Measurements from ENCODE around the gene CLCN1. TPM values are rescaled to one million over a fixed set of nuclear protein-coding genes. Genes with fewer than 3 reads are reported as not detected.

Gene CLCN1
- total RNA-seq, 4 donors from 2014 or later, result not detected

DNA sequence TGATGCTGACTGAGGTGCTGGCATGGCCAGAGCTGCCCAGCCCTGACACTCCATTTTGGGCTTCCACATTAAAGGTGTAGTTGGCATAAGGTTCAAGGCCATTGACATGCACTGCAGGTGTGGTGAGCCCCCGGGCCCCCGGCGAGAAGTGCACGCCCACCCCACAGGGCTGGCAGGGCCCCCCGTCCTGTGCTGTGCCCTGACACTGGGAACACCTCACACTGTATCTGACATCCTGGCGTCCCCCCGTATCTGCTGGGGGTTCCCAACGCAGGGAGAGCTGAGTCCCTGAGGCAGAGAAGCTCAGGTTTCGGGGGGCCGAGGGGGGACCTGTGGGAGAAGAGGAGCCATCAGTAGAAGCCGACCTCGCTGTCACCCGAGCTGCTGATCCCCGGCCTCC lies 82.7 kb downstream of the CLCN1 start:
- Histone ChIP-seq H3K4me1 (peaks cover under 1 to 9% of the 10 kb centered on the region in 2 donors), H3K27ac (no peak overlapping the region), H3K36me3 (no peaks in the 10 kb centered on the region), H3K4me3 (replicated peaks in 1 of 3) (no peak overlapping the region), H3K9me3 (no peaks in the 10 kb centered on the region), H3K27me3 (no peaks in the 10 kb centered on the region)
- intact Hi-C loops (cut with DNase I), result no loop called here
- WGBS, 2 donors, result 95 to 96% methylated on average over 9 to 12 of the region's 14 CpGs
- DNase-seq, result no peak
- TF ChIP-seq POLR2A (IDR thresholded peaks at IDR 0.05), result no peak
- TF ChIP-seq, protein P1, sequence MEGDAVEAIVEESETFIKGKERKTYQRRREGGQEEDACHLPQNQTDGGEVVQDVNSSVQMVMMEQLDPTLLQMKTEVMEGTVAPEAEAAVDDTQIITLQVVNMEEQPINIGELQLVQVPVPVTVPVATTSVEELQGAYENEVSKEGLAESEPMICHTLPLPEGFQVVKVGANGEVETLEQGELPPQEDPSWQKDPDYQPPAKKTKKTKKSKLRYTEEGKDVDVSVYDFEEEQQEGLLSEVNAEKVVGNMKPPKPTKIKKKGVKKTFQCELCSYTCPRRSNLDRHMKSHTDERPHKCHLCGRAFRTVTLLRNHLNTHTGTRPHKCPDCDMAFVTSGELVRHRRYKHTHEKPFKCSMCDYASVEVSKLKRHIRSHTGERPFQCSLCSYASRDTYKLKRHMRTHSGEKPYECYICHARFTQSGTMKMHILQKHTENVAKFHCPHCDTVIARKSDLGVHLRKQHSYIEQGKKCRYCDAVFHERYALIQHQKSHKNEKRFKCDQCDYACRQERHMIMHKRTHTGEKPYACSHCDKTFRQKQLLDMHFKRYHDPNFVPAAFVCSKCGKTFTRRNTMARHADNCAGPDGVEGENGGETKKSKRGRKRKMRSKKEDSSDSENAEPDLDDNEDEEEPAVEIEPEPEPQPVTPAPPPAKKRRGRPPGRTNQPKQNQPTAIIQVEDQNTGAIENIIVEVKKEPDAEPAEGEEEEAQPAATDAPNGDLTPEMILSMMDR (IDR thresholded peaks at IDR 0.05), result no peak

DNA sequence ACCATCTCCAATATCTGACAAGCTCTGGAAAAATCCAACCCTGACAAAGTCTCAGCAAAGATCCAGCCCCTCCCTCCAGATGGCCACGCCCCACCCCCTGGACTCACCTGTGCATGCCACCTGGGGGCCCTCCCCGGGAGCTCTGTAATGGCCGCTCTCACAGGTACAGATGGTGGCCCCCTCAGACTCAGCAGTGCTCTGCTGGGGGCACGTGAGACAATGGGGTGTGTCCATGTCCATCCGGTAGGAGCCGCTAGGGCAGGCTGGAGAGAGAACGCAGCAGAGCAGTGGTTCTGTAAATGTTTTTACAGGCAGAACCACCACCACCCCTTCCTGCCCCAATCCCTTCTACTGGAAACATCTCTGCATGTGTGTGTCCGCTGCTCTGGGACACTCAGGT lies 83.2 kb downstream of the CLCN1 start:
- H3K27ac ChIP-seq, result no peak overlapping the region
- no peak for DNase-seq
- peaks cover 0 to 9% of the 10 kb centered on the region in 2 donors for H3K4me1 ChIP-seq
- TF ChIP-seq POLR2A (IDR thresholded peaks at IDR 0.05), result no peak
- TF ChIP-seq, protein P1 (IDR thresholded peaks at IDR 0.05), result no peak
- no peak overlapping the region for H3K4me3 ChIP-seq (replicated peaks in 1 of 3)
- intact Hi-C loops (cut with DNase I), result no loop called here
- no peaks in the 10 kb centered on the region for H3K36me3 ChIP-seq
- WGBS, 2 donors, result 95 to 98% methylated on average over 6 to 8 of the region's 8 CpGs
- no peaks in the 10 kb centered on the region for H3K27me3 ChIP-seq
- H3K9me3 ChIP-seq, result no peaks in the 10 kb centered on the region

DNA sequence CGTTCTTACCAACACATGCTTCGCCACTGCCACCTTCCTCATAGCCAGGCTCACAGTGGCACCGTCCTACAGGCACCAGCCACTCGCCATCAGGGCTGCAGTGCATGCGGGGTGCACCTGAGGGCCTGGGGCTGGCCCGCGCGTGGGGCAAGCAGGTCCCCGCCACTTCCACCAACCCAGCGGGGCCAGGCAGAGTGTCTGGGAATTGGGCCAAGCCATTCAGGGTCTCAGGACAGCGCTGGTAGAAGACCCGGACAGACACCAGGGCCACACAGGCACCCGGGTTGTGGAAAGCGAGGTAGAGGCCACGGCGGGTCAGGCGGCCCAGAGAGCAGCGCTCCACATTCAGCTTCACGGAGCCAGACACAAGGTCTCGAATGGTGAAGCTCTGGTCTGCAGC lies 83.7 kb downstream of the CLCN1 start:
- Histone ChIP-seq H3K4me1 (peaks cover 0 to 9% of the 10 kb centered on the region in 2 donors), H3K27ac (no peak overlapping the region), H3K4me3 (replicated peaks in 1 of 3) (no peak overlapping the region), H3K9me3 (no peaks in the 10 kb centered on the region), H3K27me3 (no peaks in the 10 kb centered on the region), H3K36me3 (no peaks in the 10 kb centered on the region)
- TF ChIP-seq, protein P1 (IDR thresholded peaks at IDR 0.05), result no peak
- no peak for TF ChIP-seq POLR2A (IDR thresholded peaks at IDR 0.05)
- intact Hi-C loops (cut with DNase I), result no loop called here
- WGBS, 2 donors, result 95% methylated on average over 15 to 16 of the region's 20 CpGs
- DNase-seq, result no peak

DNA sequence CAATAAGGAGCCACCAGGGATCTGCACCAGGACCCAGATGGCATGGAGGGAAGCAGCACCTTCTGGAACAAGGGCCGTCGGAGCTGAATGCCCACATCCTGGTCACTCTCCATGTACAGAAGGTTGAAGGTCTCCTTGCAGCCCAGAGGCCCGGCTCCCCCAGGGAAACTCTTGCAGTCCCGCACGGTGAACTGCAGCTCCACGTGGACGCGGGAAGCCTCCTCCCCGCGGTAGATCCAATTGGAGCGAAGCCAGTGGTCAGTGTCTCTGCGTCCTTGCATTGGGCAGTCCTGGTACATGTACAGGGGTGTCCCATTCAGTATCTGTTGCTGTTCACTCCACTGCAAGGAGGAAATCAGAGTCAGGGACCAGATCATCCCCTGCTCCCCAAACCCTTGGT lies 85.4 kb downstream of the CLCN1 start:
- intact Hi-C loops (cut with DNase I), result no loop called here
- Histone ChIP-seq H3K9me3 (no peaks in the 10 kb centered on the region), H3K4me1 (peaks cover 0 to 9% of the 10 kb centered on the region in 2 donors), H3K27ac (no peak overlapping the region), H3K4me3 (replicated peaks in 1 of 3) (no peak overlapping the region), H3K27me3 (no peaks in the 10 kb centered on the region), H3K36me3 (no peaks in the 10 kb centered on the region)
- TF ChIP-seq, protein P1 (IDR thresholded peaks at IDR 0.05), result no peak
- no peak for TF ChIP-seq POLR2A (IDR thresholded peaks at IDR 0.05)
- no peak for DNase-seq
- WGBS, 2 donors, result 94% methylated on average over 2 to 12 of the region's 12 CpGs

Small RNAs within 50 kb of the gene (microRNA-seq; reads per million reads assigned to microRNA genes)
- gene MIR6892, result not detected

Small RNAs within 50 kb of the gene (small RNA-seq; reads per million reads assigned to genes)
- gene MIR6892 (not detected), gene RN7SL481P (not detected), gene RN7SL535P (not detected)

Other genes with a start within 250 kb of the CLCN1 start
- gene PIP, start 184.0 kb upstream of the CLCN1 start, total RNA-seq, result not detected
- not detected for gene TAS2R39, start 132.7 kb upstream of the CLCN1 start, total RNA-seq
- gene TAS2R40, start 94.1 kb upstream of the CLCN1 start, total RNA-seq, result not detected
- 100 to 1,000 TPM; 147 to 319 (median 220) TPM for gene GSTK1, start 52.7 kb upstream of the CLCN1 start, total RNA-seq
- 10 to 100 TPM in 2 of 4 donors, 1 to 10 TPM in 2; 6.6 to 50.2 (median 19.6) TPM for gene TMEM139, start 31.2 kb upstream of the CLCN1 start, total RNA-seq
- 10 to 100 TPM; 13.0 to 21.7 (median 17.5) TPM for gene CASP2, start 27.8 kb upstream of the CLCN1 start, total RNA-seq
- under 1 TPM in 2 of 4 donors, not detected in 2; 0.11 to 0.54 TPM for gene FAM131B, start 46.6 kb downstream of the CLCN1 start, total RNA-seq
- gene ZYX, start 65.2 kb downstream of the CLCN1 start, total RNA-seq, result 10 to 100 TPM; 24.6 to 55.4 (median 31.3) TPM
- gene EPHA1, start 92.7 kb downstream of the CLCN1 start, total RNA-seq, result 10 to 100 TPM in 3 of 4 donors, 1 to 10 TPM in 1; 7.5 to 22.4 (median 16.4) TPM
- not detected for gene TAS2R60, start 127.3 kb downstream of the CLCN1 start, total RNA-seq
- not detected for gene TAS2R41, start 161.8 kb downstream of the CLCN1 start, total RNA-seq